ENCODE measurements around the gene GTSE1. TPM values are rescaled to one million over a fixed set of nuclear protein-coding genes. Genes with fewer than 3 reads are reported as not detected.

Gene GTSE1
- total and polyA plus RNA-seq, 2 of the 13 experiments (the other 11 are each of a cell fraction or from before 2014, with no cell fraction given) = 10.7 to 13.5 TPM

DNA sequence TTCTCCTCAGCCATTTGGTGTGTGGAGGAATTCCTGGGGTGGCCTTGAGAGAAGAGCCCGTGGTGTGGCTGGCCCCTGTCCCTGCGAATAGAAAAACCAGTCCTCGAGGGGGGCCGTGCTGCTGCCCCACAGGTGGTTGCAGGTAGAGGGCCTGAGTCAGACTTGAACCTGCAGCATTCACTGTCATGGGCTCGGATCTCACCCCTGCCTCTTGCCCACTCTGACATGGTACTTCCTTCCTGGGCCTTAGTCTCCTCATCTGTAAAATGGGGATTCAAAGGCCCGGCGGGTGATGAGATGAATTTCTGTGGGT is 58.3 kb downstream of the GTSE1 start:
- DNase-seq (ENCODE audit: low spot score) = no peak
- WGBS (ENCODE audit: low lambda C conversion rate) = 100% methylated on average over 2 of the region's 7 CpGs
- no peak overlapping the region for H3K27ac ChIP-seq (ENCODE audit: extremely low read length, insufficient read depth, low read length)
- TF ChIP-seq AHDC1 (CRISPR knock-in tag; IDR thresholded peaks at IDR 0.05; ENCODE audit: borderline replicate concordance) = no peak
- no peak for TF ChIP-seq HOXA3 (CRISPR knock-in tag; IDR thresholded peaks at IDR 0.05)
- peak; percentile 48; the same call in 1 of the 2 replicates for TF ChIP-seq ZNF629 (CRISPR knock-in tag; conservative IDR thresholded peaks at IDR 0.05)
- no peak for TF ChIP-seq ATF1 (CRISPR knock-in tag; IDR thresholded peaks at IDR 0.05)
- no peaks in the 10 kb centered on the region for H3K27me3 ChIP-seq (ENCODE audit: control insufficient read depth in 1 of 2, insufficient read depth in 2 of 2, low read length in 2 of 2)
- ATAC-seq = no peak
- H3K9me3 ChIP-seq (ENCODE audit: low read length) = no peaks in the 10 kb centered on the region
- no peaks in the 10 kb centered on the region for H3K79me2 ChIP-seq (ENCODE audit: insufficient read depth, low read length)
- intact Hi-C loops (cut with micrococcal nuclease; ENCODE audit: unreplicated experiment) (loop anchor here (5.0 kb wide), 1 partner anchor 192 kb away; no protein-coding TSS in a partner anchor), in situ Hi-C loops (cut with HindIII; ENCODE audit: extremely low pct_ligation_motif_present, low pct_unique_long_range_greater_than_20kb) (loop anchor here (5.0 kb wide), 1 partner anchor 37 kb away; no protein-coding TSS in a partner anchor)
- POLR2A ChIA-PET = no interaction called here
- no peak for FAIRE-seq
- BruUV-seq (replicated peaks) = no TSS peak
- no peak overlapping the region for H3K9ac ChIP-seq (ENCODE audit: insufficient read depth, low read depth, low read length)
- no peaks in the 10 kb centered on the region for H3K4me1 ChIP-seq (ENCODE audit: insufficient read depth, low read length)
- no peak overlapping the region for H3K4me2 ChIP-seq (ENCODE audit: low read depth, low read length)
- CTCF ChIA-PET (ENCODE audit: low intra/inter-chr PET ratio, low total read pairs) = interaction anchor here (0.8 to 1.9 kb wide), 3 partner anchors 12 to 187 kb away, joined by 3 to 25 read pairs (median 9); no protein-coding TSS in a partner anchor
- peaks cover 37 to 67% of the 10 kb centered on the region in 2 experiments for H3K36me3 ChIP-seq (replicated peaks in 1 of 2; ENCODE audit: control insufficient read depth in 1 of 2, insufficient read depth in 2 of 2, low read length in 2 of 2)
- H4K20me1 ChIP-seq (ENCODE audit: insufficient read depth, low read length) = no peaks in the 10 kb centered on the region
- H3K4me3 ChIP-seq (replicated peaks in 1 of 3; ENCODE audit: insufficient read depth in 1 of 3, low read depth in 2 of 3, low read length in 3 of 3) = no peak overlapping the region
- no peak overlapping the region for H2AFZ ChIP-seq (ENCODE audit: low read length)

Measured in HepG2 (cell line).